DND-41 (cell line): ENCODE results near the gene RETN.

ENCODE experiments used
- ATAC-seq: fragments of 200-7000 bp; cut with Tn5 transposase; 3 replicates; pipeline ENCODE4 v1.9.1; 2021; ENCODE audit warnings: low read depth; ENCODE audit not compliant: insufficient read depth
- DNase-seq: peaks from one replicate; pipeline ENCODE4 v3.0.0-alpha.2; 2020
- H2AFZ ChIP-seq: 2 replicates; pipeline ENCODE4 v1.6.0; 2012; ENCODE audit warnings: low read depth, low read length
- H3K27ac ChIP-seq: 2 replicates; pipeline ENCODE4 v1.5.1; 2012; ENCODE audit warnings: low read length, inconsistent platforms
- H3K27me3 ChIP-seq: fragments of 200-600 bp; sonication (generic); 2 replicates; pipeline ENCODE4 v1.6.0; 2012; ENCODE audit warnings: low read length, mild to moderate bottlenecking, inconsistent platforms; ENCODE audit not compliant: insufficient read depth, poor library complexity
- H3K36me3 ChIP-seq: 2 replicates; pipeline ENCODE4 v1.5.1; 2012; ENCODE audit warnings: low read length, inconsistent platforms; ENCODE audit not compliant: insufficient read depth
- H3K4me1 ChIP-seq: 2 replicates; pipeline ENCODE4 v1.5.1; 2012; ENCODE audit warnings: mild to moderate bottlenecking, low read length; ENCODE audit not compliant: insufficient read depth
- H3K4me2 ChIP-seq: 2 replicates; pipeline ENCODE4 v1.6.0; 2012; ENCODE audit warnings: mild to moderate bottlenecking, moderate library complexity, low read length, inconsistent platforms; ENCODE audit not compliant: insufficient read depth
- H3K4me3 ChIP-seq, 2 experiments: fragments of 200-600 bp in 1 of 2; shearing (Covaris generic) in 1 of 2; 2 replicates each; pipeline ENCODE4 v1.5.1; 2012 to 2016; ENCODE audit warnings: inconsistent platforms in 2 of 2, low read length in 2 of 2, mild to moderate bottlenecking in 2 of 2, low read depth in 1 of 2, moderate library complexity in 1 of 2
- H3K79me2 ChIP-seq: 2 replicates; pipeline ENCODE4 v1.6.0; 2012; ENCODE audit warnings: low read length, inconsistent platforms; ENCODE audit not compliant: insufficient read depth
- H3K9ac ChIP-seq: 2 replicates; pipeline ENCODE4 v1.6.0; 2012; ENCODE audit warnings: low read depth, mild to moderate bottlenecking, inconsistent platforms, low read length, moderate library complexity
- H3K9me3 ChIP-seq: 2 replicates; pipeline ENCODE4 v1.5.1; 2012; ENCODE audit warnings: low read length, moderate library complexity, mild to moderate bottlenecking, inconsistent platforms; ENCODE audit not compliant: insufficient read depth, severe bottlenecking
- H4K20me1 ChIP-seq: 2 replicates; pipeline ENCODE4 v1.6.0; 2012; ENCODE audit warnings: low read length; ENCODE audit not compliant: insufficient read depth
- CTCF ChIP-seq: IDR thresholded peaks from 2 replicates; pipeline ENCODE4 v1.5.1; 2012; ENCODE audit warnings: borderline replicate concordance, low read length, moderate library complexity, mild to moderate bottlenecking; ENCODE audit not compliant: poor library complexity, severe bottlenecking; ENCODE audit errors: extremely low read depth
- EZH2 ChIP-seq: IDR thresholded peaks from 3 replicates; pipeline ENCODE4 v1.6.1; 2012; ENCODE audit warnings: borderline replicate concordance, low read depth, mild to moderate bottlenecking, moderate library complexity, low read length, inconsistent platforms; ENCODE audit not compliant: severe bottlenecking

Gene RETN

GRCh38 chr19:7676854-7677253 is 8.0 kb downstream of the RETN start, which contains the start of gene MCEMP1:
Gene MCEMP1, plus strand, starts transcription at chr19:7677090. Its CDS starts 31 bp downstream, at chr19:7677121.
- H3K4me3 ChIP-seq: no peak within 1 kb of the TSS
- no peak within 1 kb of the TSS for H3K27ac ChIP-seq
- peaks cover 4% of the 10 kb centered on the region; the same call in 1 of the 2 replicates for H4K20me1 ChIP-seq
- H3K4me1 ChIP-seq: peaks cover 34% of the 10 kb centered on the region
- ATAC-seq (no peak), DNase-seq (no peak)
- H3K36me3 ChIP-seq: peaks cover 2% of the 10 kb centered on the region; the same call in 1 of the 2 replicates
- peaks cover 12% of the 10 kb centered on the region for H3K79me2 ChIP-seq
- H3K27me3 ChIP-seq: no peaks in the 10 kb centered on the region
- H2AFZ ChIP-seq: no peak within 1 kb of the TSS
- H3K4me2 ChIP-seq: no peak within 1 kb of the TSS
- no peak within 1 kb of the TSS for H3K9ac ChIP-seq
- TF ChIP-seq CTCF: no peak
- TF ChIP-seq EZH2: no peak
- no peaks in the 10 kb centered on the region for H3K9me3 ChIP-seq

GRCh38 chr19:7677669-7678311 is 8.9 kb downstream of the RETN start:
- no peak for DNase-seq
- no peak overlapping the region for H2AFZ ChIP-seq
- H4K20me1 ChIP-seq: peaks cover 14% of the 10 kb centered on the region
- ATAC-seq: no peak
- peaks cover 42% of the 10 kb centered on the region for H3K4me1 ChIP-seq
- H3K4me3 ChIP-seq: no peak overlapping the region
- H3K4me2 ChIP-seq: no peak overlapping the region
- no peak for TF ChIP-seq EZH2
- H3K27me3 ChIP-seq: no peaks in the 10 kb centered on the region
- H3K9me3 ChIP-seq: no peaks in the 10 kb centered on the region
- peaks cover 21% of the 10 kb centered on the region for H3K79me2 ChIP-seq
- no peak overlapping the region for H3K27ac ChIP-seq
- H3K9ac ChIP-seq: no peak overlapping the region
- peaks cover 11% of the 10 kb centered on the region for H3K36me3 ChIP-seq

- H3K4me2 ChIP-seq: no peak overlapping the region
- peaks cover 42% of the 10 kb centered on the region for H3K4me1 ChIP-seq
- ATAC-seq (peak; percentile 38), DNase-seq (peak; percentile 70)
- peaks cover 14% of the 10 kb centered on the region for H4K20me1 ChIP-seq
- TF ChIP-seq CTCF: peak; percentile 62
- TF ChIP-seq EZH2: no peak
- no peak overlapping the region for H3K4me3 ChIP-seq
- H2AFZ ChIP-seq: peak overlapping the region; percentile 74; the same call in 1 of the 2 replicates
- H3K36me3 ChIP-seq: peaks cover 22% of the 10 kb centered on the region
- no peak overlapping the region for H3K9ac ChIP-seq
- H3K79me2 ChIP-seq: peaks cover 26% of the 10 kb centered on the region
- no peaks in the 10 kb centered on the region for H3K27me3 ChIP-seq
- H3K27ac ChIP-seq: peak overlapping the region; percentile 5; the same call in 1 of the 2 replicates
- H3K9me3 ChIP-seq: no peaks in the 10 kb centered on the region
These were observed 10.3 kb downstream of the RETN start for GRCh38 chr19:7678971-7679751.
